Mucosa of rectum (tissue), 2 donors: ENCODE measurements around the gene CUL1.

Source experiments
- H3K27ac ChIP-seq, 2 donors: one replicate each; pipeline ENCODE4 v1.7.0; 2013; ENCODE audit warnings: inconsistent platforms in 2 of 2, low read depth in 2 of 2, low read length in 2 of 2
- H3K27me3 ChIP-seq, 2 donors: one replicate each; pipeline ENCODE4 v1.7.0; 2013; ENCODE audit warnings: low read length in 2 of 2; ENCODE audit not compliant: control insufficient read depth in 2 of 2, insufficient read depth in 2 of 2
- H3K36me3 ChIP-seq, 2 donors: one replicate each; pipeline ENCODE4 v1.7.0; 2013; ENCODE audit warnings: low read length in 2 of 2; ENCODE audit not compliant: control insufficient read depth in 2 of 2, insufficient read depth in 2 of 2
- H3K4me1 ChIP-seq, 2 donors: one replicate each; pipeline ENCODE4 v1.7.0; 2013; ENCODE audit warnings: low read length in 2 of 2, mild to moderate bottlenecking in 1 of 2; ENCODE audit not compliant: control insufficient read depth in 2 of 2, insufficient read depth in 2 of 2
- H3K4me3 ChIP-seq, 2 donors: one replicate each; pipeline ENCODE4 v1.7.0; 2013; ENCODE audit warnings: low read length in 2 of 2
- H3K9ac ChIP-seq, 2 donors: one replicate each; pipeline ENCODE4 v1.7.0; 2013; ENCODE audit warnings: low read length in 2 of 2, low read depth in 1 of 2, mild to moderate bottlenecking in 1 of 2
- H3K9me3 ChIP-seq, 2 donors: one replicate each; pipeline ENCODE4 v1.7.0; 2013; ENCODE audit warnings: low read length in 2 of 2; ENCODE audit not compliant: control insufficient read depth in 2 of 2
- donor health status: healthy.
- donor health status: Normal muscosa, but diverticular disease.

Gene CUL1

GRCh38 chr7:148746135-148746534 lies 47.4 kb downstream of the CUL1 start:
- no peaks in the 10 kb centered on the region for H3K4me1 ChIP-seq
- no peak overlapping the region for H3K9ac ChIP-seq
- no peak overlapping the region for H3K27ac ChIP-seq
- no peaks in the 10 kb centered on the region for H3K27me3 ChIP-seq
- H3K36me3 ChIP-seq = no peaks in the 10 kb centered on the region
- no peaks in the 10 kb centered on the region for H3K9me3 ChIP-seq
- no peak overlapping the region for H3K4me3 ChIP-seq

GRCh38 chr7:148747274-148747673 lies 48.6 kb downstream of the CUL1 start:
- H3K36me3 ChIP-seq = no peaks in the 10 kb centered on the region
- no peak overlapping the region for H3K4me3 ChIP-seq
- no peak overlapping the region for H3K9ac ChIP-seq
- H3K4me1 ChIP-seq = no peaks in the 10 kb centered on the region
- H3K9me3 ChIP-seq = no peaks in the 10 kb centered on the region
- no peak overlapping the region for H3K27ac ChIP-seq
- no peaks in the 10 kb centered on the region for H3K27me3 ChIP-seq

- peaks cover 6 to 12% of the 10 kb centered on the region in 2 donors for H3K36me3 ChIP-seq
- H3K9ac ChIP-seq = no peak overlapping the region
- H3K9me3 ChIP-seq = no peaks in the 10 kb centered on the region
- H3K4me1 ChIP-seq = no peaks in the 10 kb centered on the region
- no peak overlapping the region for H3K4me3 ChIP-seq
- H3K27me3 ChIP-seq = no peaks in the 10 kb centered on the region
- H3K27ac ChIP-seq = no peak overlapping the region
Measured at GRCh38 chr7:148750442-148751355, 52.0 kb downstream of the CUL1 start.

GRCh38 chr7:148753224-148753623 lies 54.5 kb downstream of the CUL1 start:
- Histone ChIP-seq H3K4me3 (no peak overlapping the region), H3K9ac (no peak overlapping the region), H3K27ac (no peak overlapping the region), H3K27me3 (no peaks in the 10 kb centered on the region), H3K36me3 (peaks cover 11 to 21% of the 10 kb centered on the region in 2 donors), H3K9me3 (no peaks in the 10 kb centered on the region), H3K4me1 (no peaks in the 10 kb centered on the region)

- Histone ChIP-seq H3K27ac (no peak overlapping the region), H3K4me1 (no peaks in the 10 kb centered on the region), H3K36me3 (peaks cover 14 to 29% of the 10 kb centered on the region in 2 donors), H3K9me3 (no peaks in the 10 kb centered on the region), H3K27me3 (no peaks in the 10 kb centered on the region), H3K9ac (no peak overlapping the region), H3K4me3 (no peak overlapping the region)
Measured at GRCh38 chr7:148754912-148755311, 56.2 kb downstream of the CUL1 start.

GRCh38 chr7:148761499-148762278 lies 63.0 kb downstream of the CUL1 start:
- Histone ChIP-seq H3K9me3 (no peaks in the 10 kb centered on the region), H3K27me3 (no peaks in the 10 kb centered on the region), H3K36me3 (peaks cover 11 to 33% of the 10 kb centered on the region in 2 donors), H3K9ac (no peak overlapping the region), H3K4me3 (no peak overlapping the region), H3K4me1 (no peaks in the 10 kb centered on the region), H3K27ac (no peak overlapping the region)

GRCh38 chr7:148763622-148764021 lies 64.9 kb downstream of the CUL1 start:
- Histone ChIP-seq H3K4me1 (no peaks in the 10 kb centered on the region), H3K36me3 (peaks cover 12 to 39% of the 10 kb centered on the region in 2 donors)

GRCh38 chr7:148770004-148770403 lies 71.3 kb downstream of the CUL1 start:
- H3K4me1 ChIP-seq = no peaks in the 10 kb centered on the region
- H3K27me3 ChIP-seq = no peaks in the 10 kb centered on the region
- peaks cover 37 to 69% of the 10 kb centered on the region in 2 donors for H3K36me3 ChIP-seq

More at GRCh38 chr7:148763622-148764021, 64.9 kb downstream of the CUL1 start:
- Histone ChIP-seq H3K27me3 (no peaks in the 10 kb centered on the region), H3K9me3 (no peaks in the 10 kb centered on the region), H3K27ac (no peak overlapping the region), H3K4me3 (no peak overlapping the region), H3K9ac (no peak overlapping the region)

GRCh38 chr7:148772297-148773089 lies 73.8 kb downstream of the CUL1 start:
- H3K9ac ChIP-seq = no peak overlapping the region
- H3K36me3 ChIP-seq = peaks cover 41 to 57% of the 10 kb centered on the region in 2 donors
- no peaks in the 10 kb centered on the region for H3K4me1 ChIP-seq
- no peak overlapping the region for H3K4me3 ChIP-seq
- no peaks in the 10 kb centered on the region for H3K27me3 ChIP-seq
- no peaks in the 10 kb centered on the region for H3K9me3 ChIP-seq
- no peak overlapping the region for H3K27ac ChIP-seq

More at GRCh38 chr7:148770004-148770403, 71.3 kb downstream of the CUL1 start:
- no peaks in the 10 kb centered on the region for H3K9me3 ChIP-seq
- H3K27ac ChIP-seq = no peak overlapping the region
- H3K9ac ChIP-seq = no peak overlapping the region
- H3K4me3 ChIP-seq = no peak overlapping the region
